Activated T-cell treated with anti-CD3 and anti-CD28 coated beads, Interleukin-2, amount 50 U/mL, for 72 hours (primary cell): ENCODE results near the gene TUBB2B. TPM values are rescaled to one million over a fixed set of nuclear protein-coding genes. Genes with fewer than 3 reads are reported as not detected.

Experiments used
- ATAC-seq, 2 donors: fragments of 150-1000 bp; cut with Tn5 transposase; replicated peaks in 1 of 2; 2 replicates each; pipeline ENCODE4 v1.10.0; 2021; ENCODE audit warnings: moderate library complexity in 2 of 2, mild to moderate bottlenecking in 1 of 2
- DNase-seq, 2 donors: peaks; one replicate each; pipeline ENCODE4 v3.0.0; 2021 to 2022; ENCODE audit warnings: mixed read lengths in 1 of 2
- H3K27ac Mint-ChIP-seq: one replicate; pipeline ENCODE4 v1.8.0; 2022; ENCODE audit warnings: mild to moderate bottlenecking, moderate library complexity, mixed read lengths
- H3K27me3 Mint-ChIP-seq: one replicate; pipeline ENCODE4 v1.8.0; 2022; ENCODE audit warnings: low read depth, mixed read lengths
- H3K36me3 Mint-ChIP-seq, 2 donors: one replicate each; pipeline ENCODE4 v1.8.0; 2022; ENCODE audit warnings: mixed read lengths in 2 of 2, mild to moderate bottlenecking in 1 of 2; ENCODE audit not compliant: insufficient read depth in 2 of 2
- H3K4me1 Mint-ChIP-seq: one replicate; pipeline ENCODE4 v1.8.0; 2022; ENCODE audit warnings: low read depth, mixed read lengths
- H3K4me3 Mint-ChIP-seq, 2 donors: one replicate each; pipeline ENCODE4 v1.8.0; 2022; ENCODE audit warnings: mild to moderate bottlenecking in 2 of 2, mixed read lengths in 2 of 2, moderate library complexity in 2 of 2
- H3K9me3 Mint-ChIP-seq, 2 donors: one replicate each; pipeline ENCODE4 v1.8.0; 2022; ENCODE audit warnings: mixed read lengths in 2 of 2
- total RNA-seq, 2 donors: library from RNA; stranded (reverse); gene quantifications; one replicate each; pipeline ENCODE4 v1.2.3, GENCODE V29; 2022

Gene TUBB2B
- total RNA-seq, 2 donors from 2014 or later: 0.35 TPM; not detected in 1

GRCh38 chr6:3237761-3238662 lies 10.6 kb upstream of the TUBB2B start:
- Mint-ChIP-seq H3K27me3 (peaks cover 84% of the 10 kb centered on the region), H3K36me3 (no peaks in the 10 kb centered on the region), H3K4me3 (no peak overlapping the region), H3K4me1 (no peaks in the 10 kb centered on the region), H3K27ac (no peak overlapping the region), H3K9me3 (no peaks in the 10 kb centered on the region)
- DNase-seq: no peak
- no peak for ATAC-seq

GRCh38 chr6:3236005-3236404 lies 8.6 kb upstream of the TUBB2B start:
- ATAC-seq (no peak), DNase-seq (no peak)
- Mint-ChIP-seq H3K4me3 (no peak overlapping the region), H3K36me3 (no peaks in the 10 kb centered on the region), H3K27ac (no peak overlapping the region), H3K4me1 (peaks cover 16% of the 10 kb centered on the region), H3K9me3 (no peaks in the 10 kb centered on the region), H3K27me3 (peaks cover 91% of the 10 kb centered on the region)

DNA sequence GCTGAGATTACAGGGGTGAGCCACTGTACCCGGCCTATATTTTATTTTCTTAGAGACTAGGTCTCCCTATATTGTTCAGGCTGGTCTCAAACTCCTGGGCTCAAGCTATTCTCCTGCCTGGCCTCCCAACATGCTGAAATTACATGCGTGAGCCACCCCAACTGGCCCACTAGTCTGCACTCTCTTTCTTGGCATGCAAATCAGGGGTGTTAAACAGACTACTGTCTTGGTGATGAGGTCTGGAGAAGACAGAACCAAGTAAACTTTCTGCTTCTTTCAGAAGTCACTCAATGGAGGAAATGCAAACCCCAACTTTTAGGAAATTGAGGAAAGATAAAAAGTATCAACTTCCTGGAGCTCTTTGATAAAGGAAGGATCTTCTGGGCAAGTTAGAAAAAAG lies 8.0 kb upstream of the TUBB2B start:
- ATAC-seq: no peak
- H3K4me1 Mint-ChIP-seq: peaks cover 21% of the 10 kb centered on the region
- H3K27ac Mint-ChIP-seq: no peak overlapping the region
- no peak overlapping the region for H3K4me3 Mint-ChIP-seq
- H3K27me3 Mint-ChIP-seq: peaks cover 92% of the 10 kb centered on the region
- H3K36me3 Mint-ChIP-seq: no peaks in the 10 kb centered on the region
- no peak for DNase-seq
- no peaks in the 10 kb centered on the region for H3K9me3 Mint-ChIP-seq

- H3K27me3 Mint-ChIP-seq: peaks cover 98% of the 10 kb centered on the region
- H3K4me3 Mint-ChIP-seq: no peak overlapping the region
- no peaks in the 10 kb centered on the region for H3K36me3 Mint-ChIP-seq
These were observed 6.5 kb upstream of the TUBB2B start for GRCh38 chr6:3233904-3234303.

DNA sequence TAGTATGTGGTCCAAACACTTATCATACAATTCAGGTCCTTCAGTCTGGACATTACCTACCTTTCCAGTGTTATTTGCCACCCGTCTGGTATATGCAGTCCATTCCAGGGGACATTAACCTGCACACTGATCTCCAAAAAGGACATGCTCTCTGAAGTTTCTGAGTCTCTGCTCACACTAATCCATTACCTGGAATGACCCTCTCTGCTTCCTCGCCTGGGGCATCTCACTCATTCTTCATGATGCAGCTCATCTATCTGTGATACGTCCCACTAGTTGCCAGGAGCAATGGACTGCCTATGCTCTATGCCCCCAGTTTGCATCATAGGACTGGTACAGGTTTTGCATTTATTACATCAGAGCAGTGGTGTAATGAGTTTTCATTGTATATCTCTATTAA lies 5.9 kb upstream of the TUBB2B start:
- Mint-ChIP-seq H3K4me1 (peaks cover 42% of the 10 kb centered on the region), H3K36me3 (peaks cover 0 to 2% of the 10 kb centered on the region in 2 donors), H3K27me3 (peaks cover 97% of the 10 kb centered on the region), H3K27ac (no peak overlapping the region), H3K9me3 (no peaks in the 10 kb centered on the region), H3K4me3 (no peak overlapping the region)
- no peak for DNase-seq
- no peak for ATAC-seq

More at GRCh38 chr6:3233904-3234303, 6.5 kb upstream of the TUBB2B start:
- DNase-seq: no peak
- Mint-ChIP-seq H3K9me3 (no peaks in the 10 kb centered on the region), H3K4me1 (peaks cover 37% of the 10 kb centered on the region), H3K27ac (no peak overlapping the region)
- no peak for ATAC-seq

DNA sequence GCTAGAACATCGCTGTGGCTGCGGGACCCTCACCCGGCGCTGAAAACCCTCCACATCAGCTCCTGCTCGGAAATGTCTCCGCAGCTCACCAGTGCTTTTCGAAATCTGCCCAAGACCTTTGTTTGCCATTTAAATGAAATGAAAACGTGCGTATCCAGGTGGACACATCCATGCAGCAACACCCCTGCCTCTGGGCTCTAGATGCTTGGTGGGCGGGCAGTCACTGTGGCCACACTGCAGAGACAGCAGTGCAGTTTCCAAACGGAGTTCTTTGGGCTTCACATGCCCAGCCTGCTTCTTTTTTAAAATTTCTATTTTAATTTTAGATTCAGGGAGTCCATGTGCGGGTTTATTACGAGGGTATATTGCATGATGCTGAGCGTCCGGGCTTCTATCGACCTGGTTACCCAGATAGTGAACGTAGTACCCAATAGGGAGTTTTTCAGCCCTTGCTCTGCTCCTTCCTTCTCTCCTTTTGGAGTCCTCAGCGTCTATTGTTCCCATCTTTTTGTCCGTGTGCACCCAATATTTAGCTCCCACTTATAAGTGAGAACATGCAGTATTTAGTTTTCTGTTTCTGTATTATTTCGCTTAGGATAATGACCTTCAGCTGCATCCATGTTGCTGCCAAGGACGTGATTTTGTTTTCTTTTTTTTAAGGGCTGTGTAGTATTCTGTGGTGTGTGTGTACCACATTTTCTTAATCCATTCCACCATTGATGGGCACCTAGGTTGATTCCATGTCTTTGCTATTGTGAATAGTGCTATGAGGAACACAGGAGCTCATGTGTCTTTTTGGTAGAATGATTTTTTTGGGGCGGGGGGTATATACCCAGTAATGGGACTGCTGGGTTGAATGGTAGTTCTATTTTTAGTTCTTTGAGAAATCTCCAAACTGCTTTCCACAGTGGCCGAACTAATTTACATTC lies 4.8 kb upstream of the TUBB2B start:
- H3K27ac Mint-ChIP-seq: no peak overlapping the region
- peak overlapping the region; percentile 60 to 76 for H3K4me3 Mint-ChIP-seq
- H3K4me1 Mint-ChIP-seq: peaks cover 47% of the 10 kb centered on the region
- DNase-seq (no peak), ATAC-seq (no peak)
- peaks cover 93% of the 10 kb centered on the region for H3K27me3 Mint-ChIP-seq
- no peaks in the 10 kb centered on the region for H3K9me3 Mint-ChIP-seq
- H3K36me3 Mint-ChIP-seq: peaks cover 0 to 2% of the 10 kb centered on the region in 2 donors

DNA sequence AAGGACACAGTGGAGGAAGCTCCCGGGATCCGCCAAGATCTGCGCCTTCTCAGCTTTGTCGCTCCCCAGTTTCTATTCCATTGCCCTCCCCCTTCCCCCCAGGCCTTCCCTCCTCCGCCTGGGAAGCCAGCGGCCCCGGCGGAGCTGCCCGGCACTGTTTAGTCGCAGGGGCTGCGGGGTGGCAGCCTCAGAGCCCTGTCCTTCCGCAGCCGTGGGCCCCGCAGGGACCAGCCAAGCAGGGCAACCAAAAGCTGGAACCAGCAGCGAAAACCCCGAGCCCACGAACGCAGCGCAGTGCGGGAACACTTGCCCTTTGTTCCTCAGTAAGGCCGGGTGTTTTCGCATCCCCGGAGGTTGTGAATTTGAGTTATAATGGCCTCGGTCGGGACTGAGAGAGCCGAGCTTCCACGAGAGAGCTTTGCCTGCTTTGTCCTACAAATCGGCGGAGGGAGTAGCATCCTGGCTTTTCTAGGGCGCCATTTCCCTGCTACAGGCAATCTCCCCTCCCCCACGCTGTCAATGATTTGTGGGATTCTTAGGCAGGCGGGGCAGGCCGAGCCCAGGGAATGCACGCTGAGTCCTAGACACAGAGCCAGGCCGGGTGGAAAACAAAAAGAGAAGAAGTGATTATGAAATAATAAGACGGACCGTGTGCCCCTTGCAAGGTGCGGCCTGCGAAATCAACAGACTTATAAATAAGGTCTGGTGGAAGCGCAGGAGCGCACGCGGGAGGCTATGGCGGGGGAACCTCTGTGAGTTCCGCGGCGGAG lies 4.0 kb upstream of the TUBB2B start:
- no peak for DNase-seq
- peak overlapping the region; percentile 60 to 76 for H3K4me3 Mint-ChIP-seq
- H3K9me3 Mint-ChIP-seq: no peaks in the 10 kb centered on the region
- no peak for ATAC-seq
- peaks cover 55% of the 10 kb centered on the region for H3K4me1 Mint-ChIP-seq
- H3K27me3 Mint-ChIP-seq: peaks cover 93% of the 10 kb centered on the region
- H3K36me3 Mint-ChIP-seq: peaks cover 0 to 2% of the 10 kb centered on the region in 2 donors
- H3K27ac Mint-ChIP-seq: no peak overlapping the region

DNA sequence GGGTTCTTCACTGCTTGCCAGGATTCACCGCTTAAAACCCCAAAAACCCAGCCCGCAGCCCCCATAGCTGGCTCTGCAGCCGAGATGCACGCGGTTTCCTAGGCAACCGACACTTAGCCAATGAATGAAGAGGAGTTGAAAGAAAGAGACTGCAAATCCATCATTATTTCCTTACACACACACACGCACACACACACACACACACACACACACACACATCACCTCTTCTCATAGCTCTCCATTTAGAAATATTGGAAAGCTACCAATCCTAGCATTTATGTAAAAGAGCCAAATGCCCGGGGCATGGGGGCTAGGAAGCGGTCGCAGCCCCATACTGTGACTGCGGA lies 3.4 kb upstream of the TUBB2B start:
- peaks cover 56% of the 10 kb centered on the region for H3K4me1 Mint-ChIP-seq

GRCh38 chr6:3230256-3230882 lies 2.9 kb upstream of the TUBB2B start:
- H3K36me3 Mint-ChIP-seq: peaks cover 0 to 2% of the 10 kb centered on the region in 2 donors
- H3K4me1 Mint-ChIP-seq: peaks cover 56% of the 10 kb centered on the region
- H3K27me3 Mint-ChIP-seq: peaks cover 93% of the 10 kb centered on the region
- H3K9me3 Mint-ChIP-seq: no peaks in the 10 kb centered on the region
- peak overlapping the region; percentile 76 to 90 for H3K4me3 Mint-ChIP-seq
- ATAC-seq: no peak
- no peak overlapping the region for H3K27ac Mint-ChIP-seq
- DNase-seq: no peak

More for the DNA sequence above, 3.4 kb upstream of the TUBB2B start:
- no peak overlapping the region for H3K27ac Mint-ChIP-seq
- no peaks in the 10 kb centered on the region for H3K9me3 Mint-ChIP-seq
- no peak for DNase-seq
- ATAC-seq: no peak
- H3K4me3 Mint-ChIP-seq: peak overlapping the region; percentile 60 to 76
- H3K36me3 Mint-ChIP-seq: peaks cover 0 to 2% of the 10 kb centered on the region in 2 donors
- peaks cover 93% of the 10 kb centered on the region for H3K27me3 Mint-ChIP-seq

DNA sequence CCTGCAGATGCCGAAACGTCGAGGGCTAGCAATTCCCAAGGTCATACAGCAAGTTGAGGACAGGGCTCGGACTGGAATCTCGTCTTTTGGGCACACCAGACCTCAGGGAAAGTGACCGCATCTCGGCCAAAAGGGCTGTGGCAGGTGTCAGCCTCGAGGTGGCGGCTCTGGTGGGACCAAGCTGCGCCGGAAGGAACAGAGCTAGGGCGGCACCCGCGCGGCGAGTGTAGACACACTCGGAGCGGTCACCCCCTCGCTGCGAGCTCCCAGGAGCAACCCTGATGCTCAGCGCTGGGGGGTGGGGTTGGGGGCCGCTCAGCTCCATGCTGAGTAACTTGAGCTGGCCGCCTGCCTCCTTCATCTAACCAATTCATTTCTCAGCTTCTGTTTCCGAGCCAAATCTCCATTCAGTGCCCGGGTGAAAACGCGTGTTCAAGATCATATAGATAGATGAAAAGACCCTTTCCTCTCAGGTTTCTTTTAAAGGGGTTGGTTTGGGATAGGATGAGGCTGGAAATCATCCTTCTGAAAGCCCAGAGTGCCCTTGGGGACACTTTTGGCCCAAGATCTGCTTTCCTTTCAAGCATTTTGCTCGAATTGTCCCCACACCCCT lies 2.2 kb upstream of the TUBB2B start:
- H3K27ac Mint-ChIP-seq: no peak overlapping the region

DNA sequence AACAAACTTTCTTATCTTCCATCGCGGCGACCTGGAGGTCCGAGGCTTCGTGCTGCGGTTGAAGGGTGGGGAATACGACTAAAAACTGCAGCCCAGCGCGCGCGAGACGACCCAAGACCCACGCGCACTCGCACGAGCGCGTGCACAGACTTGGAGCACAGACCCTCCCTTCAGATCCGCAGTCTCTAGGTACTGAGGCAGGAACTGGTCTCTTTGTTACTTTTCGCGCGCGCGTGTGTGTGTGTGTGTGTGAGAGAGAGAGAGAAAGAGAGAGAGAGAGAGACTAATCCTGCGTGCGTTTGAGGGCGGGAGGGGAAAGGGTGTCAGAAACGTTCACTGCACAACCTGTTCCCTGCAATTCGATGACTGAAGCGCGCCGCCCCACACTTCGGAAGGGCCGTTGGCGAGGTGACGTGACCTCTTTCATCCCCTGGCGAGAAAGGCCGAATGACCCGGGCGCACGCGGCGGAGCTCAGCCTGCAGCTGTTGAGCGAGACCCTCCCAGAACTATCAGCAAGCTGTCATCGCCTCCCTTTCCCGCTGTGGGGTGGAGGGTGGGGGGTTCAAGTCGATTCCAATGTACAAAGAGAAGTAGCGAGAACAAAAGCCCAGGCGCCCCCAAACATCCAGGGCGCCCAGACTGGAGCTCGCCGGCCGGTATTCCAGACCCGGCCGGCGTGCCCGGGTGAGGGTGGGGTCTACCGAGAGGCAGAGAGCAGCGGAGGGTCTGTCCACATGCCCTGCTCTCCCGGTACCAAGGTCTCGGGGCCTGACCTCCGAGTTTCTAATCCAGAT lies 1.5 kb upstream of the TUBB2B start:
- Mint-ChIP-seq H3K4me1 (peaks cover 56% of the 10 kb centered on the region), H3K36me3 (peaks cover 0 to 2% of the 10 kb centered on the region in 2 donors), H3K9me3 (no peaks in the 10 kb centered on the region), H3K4me3 (peak overlapping the region; percentile 76 to 90), H3K27me3 (peaks cover 90% of the 10 kb centered on the region), H3K27ac (no peak overlapping the region)
- DNase-seq (peak in 1 of 2 donors; percentile 36), ATAC-seq (peak; percentile 34 to 37)

More for the DNA sequence above, 2.2 kb upstream of the TUBB2B start:
- H3K27me3 Mint-ChIP-seq: peaks cover 90% of the 10 kb centered on the region
- peaks cover 0 to 2% of the 10 kb centered on the region in 2 donors for H3K36me3 Mint-ChIP-seq
- no peaks in the 10 kb centered on the region for H3K9me3 Mint-ChIP-seq
- DNase-seq: peak; percentile 58 to 62
- ATAC-seq: peak; percentile 66 to 70
- peaks cover 56% of the 10 kb centered on the region for H3K4me1 Mint-ChIP-seq
- H3K4me3 Mint-ChIP-seq: peak overlapping the region; percentile 76 to 90
